MM.1S (cell line): ENCODE data around the gene GH2.

Experiments
- EZH2 ChIP-seq: fragments of 300-600 bp; sonication (generic); optimal IDR thresholded peaks from 2 replicates; pipeline ENCODE3; 2017; ENCODE audit warnings: low read depth, mild to moderate bottlenecking, antibody characterized with exemption, low read length, mixed read lengths
- EZH2phosphoT487 ChIP-seq: fragments of 300-600 bp; sonication (generic); IDR thresholded peaks from 2 replicates; pipeline ENCODE4 v1.6.1; 2018; ENCODE audit warnings: antibody characterized with exemption, low read length
- TF ChIP-seq, protein P1 (sequence below): fragments of 300-600 bp; sonication (generic); IDR thresholded peaks from 2 replicates; pipeline ENCODE4 v1.5.1; 2016; ENCODE audit warnings: antibody characterized with exemption, low read length, mixed read lengths

DNA sequence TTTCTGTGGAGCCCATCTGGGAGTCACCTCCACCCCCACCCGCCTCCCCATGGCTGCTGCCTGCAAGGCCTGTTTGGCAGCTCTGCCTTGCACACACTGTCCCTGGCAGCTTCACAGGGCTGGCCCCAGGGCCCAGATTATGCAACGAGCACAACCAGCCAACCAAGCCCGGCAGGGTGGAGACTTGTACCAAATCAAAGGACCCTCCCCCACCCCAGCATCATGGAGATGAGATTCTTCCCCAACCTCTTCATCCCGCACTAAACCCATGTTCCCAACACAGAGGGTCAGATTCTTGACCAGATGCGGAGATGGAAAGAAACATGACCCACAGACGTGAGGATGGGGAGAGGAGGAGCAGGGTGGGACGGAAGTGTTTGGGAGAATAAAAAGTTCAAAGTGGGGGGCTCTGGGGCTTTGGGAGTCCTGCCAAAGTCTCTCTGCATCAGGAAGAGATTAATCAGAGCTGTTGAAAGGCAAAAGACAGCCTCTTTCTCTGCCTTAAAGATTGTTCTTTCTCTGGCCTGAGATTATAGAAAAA lies 43.0 kb downstream of the GH2 start:
- TF ChIP-seq, protein P1, sequence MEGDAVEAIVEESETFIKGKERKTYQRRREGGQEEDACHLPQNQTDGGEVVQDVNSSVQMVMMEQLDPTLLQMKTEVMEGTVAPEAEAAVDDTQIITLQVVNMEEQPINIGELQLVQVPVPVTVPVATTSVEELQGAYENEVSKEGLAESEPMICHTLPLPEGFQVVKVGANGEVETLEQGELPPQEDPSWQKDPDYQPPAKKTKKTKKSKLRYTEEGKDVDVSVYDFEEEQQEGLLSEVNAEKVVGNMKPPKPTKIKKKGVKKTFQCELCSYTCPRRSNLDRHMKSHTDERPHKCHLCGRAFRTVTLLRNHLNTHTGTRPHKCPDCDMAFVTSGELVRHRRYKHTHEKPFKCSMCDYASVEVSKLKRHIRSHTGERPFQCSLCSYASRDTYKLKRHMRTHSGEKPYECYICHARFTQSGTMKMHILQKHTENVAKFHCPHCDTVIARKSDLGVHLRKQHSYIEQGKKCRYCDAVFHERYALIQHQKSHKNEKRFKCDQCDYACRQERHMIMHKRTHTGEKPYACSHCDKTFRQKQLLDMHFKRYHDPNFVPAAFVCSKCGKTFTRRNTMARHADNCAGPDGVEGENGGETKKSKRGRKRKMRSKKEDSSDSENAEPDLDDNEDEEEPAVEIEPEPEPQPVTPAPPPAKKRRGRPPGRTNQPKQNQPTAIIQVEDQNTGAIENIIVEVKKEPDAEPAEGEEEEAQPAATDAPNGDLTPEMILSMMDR = no peak
- no peak for TF ChIP-seq EZH2phosphoT487
- TF ChIP-seq EZH2 = no peak
